ENCODE data around the gene TBC1D14. TPM values are rescaled to one million over a fixed set of nuclear protein-coding genes. Genes with fewer than 3 reads are reported as not detected.

Gene TBC1D14
- total RNA-seq, 1 experiment from 2014 or later, result 54.0 TPM

GRCh38 chr4:7030856-7031255, 121.2 kb downstream of the TBC1D14 start:
- no peak overlapping the region for H3K4me3 Mint-ChIP-seq (ENCODE audit: unreplicated experiment)
- Histone ChIP-seq H3K27me3 (replicated peaks; ENCODE audit: control insufficient read depth, insufficient read depth, low read length) (no peaks in the 10 kb centered on the region), H3K9me3 (no peaks in the 10 kb centered on the region), H3K36me3 (ENCODE audit: control insufficient read depth, insufficient read depth, low read length) (peaks cover 2% of the 10 kb centered on the region; the same call in 1 of the 2 replicates), H3K4me1 (peaks cover 14% of the 10 kb centered on the region), H3K4me3 (ENCODE audit: low read depth, low read length) (no peak overlapping the region)
- POLR2A ChIA-PET, result no interaction called here
- no peaks in the 10 kb centered on the region for H3K27me3 Mint-ChIP-seq (ENCODE audit: insufficient read depth, unreplicated experiment)
- intact Hi-C loops (cut with micrococcal nuclease; ENCODE audit: unreplicated experiment), result no loop called here
- H3K9me3 Mint-ChIP-seq (ENCODE audit: unreplicated experiment), result no peaks in the 10 kb centered on the region
- TSS peak; percentile 43 for BruUV-seq (replicated peaks)
- peaks cover 7% of the 10 kb centered on the region for H3K4me1 Mint-ChIP-seq (ENCODE audit: low read depth, unreplicated experiment)
- CTCF ChIA-PET, result interaction anchor here (0.6 kb wide), 1 partner anchor 51 kb away, joined by 3 read pairs; no protein-coding TSS in a partner anchor
- no peak for TF ChIP-seq CTCF (IDR thresholded peaks at IDR 0.05; ENCODE audit: insufficient read depth in 1 of 2, low read depth in 1 of 2, low read length in 1 of 2, severe bottlenecking in 1 of 2, unreplicated experiment in 1 of 2)
- H3K27ac Mint-ChIP-seq (ENCODE audit: unreplicated experiment), result no peak overlapping the region
- DNase-seq, result no peak
- peaks cover 53% of the 10 kb centered on the region for H3K36me3 Mint-ChIP-seq (ENCODE audit: insufficient read depth, unreplicated experiment)

- Histone ChIP-seq H3K36me3 (ENCODE audit: control insufficient read depth, insufficient read depth, low read length) (peaks cover 2% of the 10 kb centered on the region; the same call in 1 of the 2 replicates), H3K27me3 (replicated peaks; ENCODE audit: control insufficient read depth, insufficient read depth, low read length) (no peaks in the 10 kb centered on the region), H3K4me1 (peaks cover 14% of the 10 kb centered on the region), H3K4me3 (ENCODE audit: low read depth, low read length) (no peak overlapping the region), H3K9me3 (no peaks in the 10 kb centered on the region)
- ChIA-PET CTCF (interaction anchor here (0.6 kb wide), 1 partner anchor 13 kb away, joined by 3 read pairs; no protein-coding TSS in a partner anchor), POLR2A (no interaction called here)
- no TSS peak for BruUV-seq (replicated peaks)
- no peak for TF ChIP-seq CTCF (IDR thresholded peaks at IDR 0.05; ENCODE audit: insufficient read depth in 1 of 2, low read depth in 1 of 2, low read length in 1 of 2, severe bottlenecking in 1 of 2, unreplicated experiment in 1 of 2)
- Mint-ChIP-seq H3K27me3 (ENCODE audit: insufficient read depth, unreplicated experiment) (no peaks in the 10 kb centered on the region), H3K4me1 (ENCODE audit: low read depth, unreplicated experiment) (peaks cover 7% of the 10 kb centered on the region), H3K27ac (ENCODE audit: unreplicated experiment) (no peak overlapping the region), H3K9me3 (ENCODE audit: unreplicated experiment) (no peaks in the 10 kb centered on the region), H3K36me3 (ENCODE audit: insufficient read depth, unreplicated experiment) (peaks cover 50% of the 10 kb centered on the region), H3K4me3 (ENCODE audit: unreplicated experiment) (no peak overlapping the region)
- DNase-seq, result no peak
- intact Hi-C loops (cut with micrococcal nuclease; ENCODE audit: unreplicated experiment), result no loop called here
Observed at GRCh38 chr4:7031558-7032449, 122.2 kb downstream of the TBC1D14 start.

DNA sequence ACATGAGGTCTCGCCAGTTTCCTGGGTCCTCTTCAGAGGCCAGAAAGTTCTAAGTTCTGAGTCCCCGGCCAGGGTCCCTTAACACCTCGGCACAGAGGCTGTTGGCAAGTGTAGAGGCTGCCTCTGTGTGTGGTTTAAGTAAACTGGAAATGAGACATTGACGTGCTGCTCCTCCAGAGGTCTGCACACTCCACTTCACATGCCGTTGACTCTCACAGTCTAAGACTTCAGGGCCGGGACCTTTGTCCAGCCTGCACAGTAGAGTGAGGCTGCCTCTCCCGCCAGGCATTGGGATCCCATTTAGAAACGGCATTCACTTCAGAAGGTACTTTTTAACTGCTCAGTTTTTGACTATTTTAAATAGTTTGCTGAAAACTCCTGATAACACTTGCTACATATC, 123.0 kb downstream of the TBC1D14 start:
- 0 out of 2 replicates have a peak, but pooled peaks cover 2% of the 10 kb centered on the region for H3K36me3 ChIP-seq (ENCODE audit: control insufficient read depth, insufficient read depth, low read length)
- Mint-ChIP-seq H3K27me3 (ENCODE audit: insufficient read depth, unreplicated experiment) (no peaks in the 10 kb centered on the region), H3K36me3 (ENCODE audit: insufficient read depth, unreplicated experiment) (peaks cover 50% of the 10 kb centered on the region), H3K4me3 (ENCODE audit: unreplicated experiment) (no peak overlapping the region), H3K27ac (ENCODE audit: unreplicated experiment) (no peak overlapping the region), H3K4me1 (ENCODE audit: low read depth, unreplicated experiment) (peaks cover 7% of the 10 kb centered on the region), H3K9me3 (ENCODE audit: unreplicated experiment) (no peaks in the 10 kb centered on the region)
- H3K4me3 ChIP-seq (ENCODE audit: low read depth, low read length), result no peak overlapping the region
- CTCF ChIA-PET, result no interaction called here
- no TSS peak for BruUV-seq (replicated peaks)
- no peak for TF ChIP-seq CTCF (IDR thresholded peaks at IDR 0.05; ENCODE audit: insufficient read depth in 1 of 2, low read depth in 1 of 2, low read length in 1 of 2, severe bottlenecking in 1 of 2, unreplicated experiment in 1 of 2)
- no peaks in the 10 kb centered on the region for H3K9me3 ChIP-seq
- DNase-seq, result no peak
- intact Hi-C loops (cut with micrococcal nuclease; ENCODE audit: unreplicated experiment), result no loop called here
- H3K4me1 ChIP-seq, result peaks cover 14% of the 10 kb centered on the region
- POLR2A ChIA-PET, result no interaction called here
- H3K27me3 ChIP-seq (replicated peaks; ENCODE audit: control insufficient read depth, insufficient read depth, low read length), result no peaks in the 10 kb centered on the region
